Chondrocyte (in vitro differentiated cells): Measurements from ENCODE around the gene TLCD3B. TPM values are rescaled to one million over a fixed set of nuclear protein-coding genes. Genes with fewer than 3 reads are reported as not detected.

Experiments
- DNase-seq: peaks from one replicate; pipeline ENCODE4 v3.0.0; 2021; ENCODE audit warnings: mixed read lengths, low spot score
- H3K27ac Mint-ChIP-seq: one replicate; pipeline ENCODE4 v1.8.0; 2021; ENCODE audit warnings: mild to moderate bottlenecking, moderate library complexity, mixed read lengths; ENCODE audit not compliant: unreplicated experiment
- H3K27me3 Mint-ChIP-seq: 2 replicates; pipeline ENCODE4 v1.8.0; 2021; ENCODE audit warnings: low read depth, mixed read lengths
- H3K36me3 Mint-ChIP-seq: 2 replicates; pipeline ENCODE4 v1.8.0; 2021; ENCODE audit warnings: low read depth, mixed read lengths
- H3K4me1 Mint-ChIP-seq: 2 replicates; pipeline ENCODE4 v1.8.0; 2021; ENCODE audit warnings: low read depth, mild to moderate bottlenecking, mixed read lengths
- H3K4me3 Mint-ChIP-seq: one replicate; pipeline ENCODE4 v1.8.0; 2021; ENCODE audit warnings: mild to moderate bottlenecking, moderate library complexity, mixed read lengths; ENCODE audit not compliant: unreplicated experiment
- H3K9me3 Mint-ChIP-seq: 2 replicates; pipeline ENCODE4 v1.8.0; 2021; ENCODE audit warnings: low read depth, mixed read lengths
- CTCF ChIP-seq: fragments of 200-600 bp; sonication (generic); IDR thresholded peaks from 2 replicates; pipeline ENCODE4 v1.5.0; 2021; ENCODE audit warnings: antibody characterized with exemption, mild to moderate bottlenecking, moderate library complexity
- total RNA-seq: library from RNA; stranded (reverse); gene quantifications from 3 replicates; pipeline ENCODE4 v1.2.1, GENCODE V29; 2021

TLCD3B gene
- total RNA-seq, 1 donor from 2014 or later, result 0.77 TPM

DNA sequence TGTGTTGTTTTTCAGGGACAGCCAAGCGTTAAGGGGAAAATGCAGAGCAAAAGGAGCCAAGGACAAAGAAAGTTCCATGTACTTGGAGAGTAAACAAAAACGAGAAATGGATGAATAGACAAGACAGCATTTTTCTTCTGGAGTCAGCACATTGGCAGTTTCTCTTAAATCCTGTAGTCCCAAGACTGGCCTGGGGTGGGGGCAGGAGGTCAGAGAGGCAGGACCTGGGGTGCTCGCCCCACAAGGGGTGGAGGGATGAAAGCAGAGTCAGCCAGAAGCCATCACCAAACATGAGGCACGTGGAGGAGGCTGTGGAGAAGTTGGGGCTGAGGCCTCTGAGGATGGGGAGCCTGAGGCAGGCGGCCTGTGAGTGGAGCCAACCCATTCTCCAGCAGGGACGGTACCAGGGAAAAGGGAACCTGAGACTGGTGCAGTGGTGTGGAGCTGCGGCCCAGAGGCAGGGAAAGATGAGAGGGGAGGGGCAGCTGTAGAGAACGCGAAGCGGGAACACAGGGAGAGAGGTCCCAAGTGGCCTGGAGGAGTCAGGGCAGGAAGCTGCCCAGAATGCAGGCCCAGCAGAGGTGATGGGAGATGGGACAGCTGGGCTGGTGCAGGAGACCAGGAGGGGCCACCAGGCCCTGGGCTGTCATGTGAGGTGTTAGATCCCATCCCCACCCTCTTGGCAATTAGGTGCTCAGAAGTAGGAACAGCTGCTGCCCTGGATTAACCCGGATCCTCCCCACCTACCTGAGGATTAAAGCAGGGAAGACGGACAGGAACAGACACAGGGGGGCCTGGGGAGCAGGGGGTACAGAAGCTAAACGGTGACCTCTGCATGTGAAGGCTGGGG lies 3.3 kb downstream of the TLCD3B start:
- no peak overlapping the region for H3K27ac Mint-ChIP-seq
- DNase-seq, result no peak
- no peaks in the 10 kb centered on the region for H3K9me3 Mint-ChIP-seq
- H3K27me3 Mint-ChIP-seq, result peaks cover 42% of the 10 kb centered on the region
- no peak overlapping the region for H3K4me3 Mint-ChIP-seq
- no peak for TF ChIP-seq CTCF
- no peaks in the 10 kb centered on the region for H3K36me3 Mint-ChIP-seq
- peaks cover 3% of the 10 kb centered on the region for H3K4me1 Mint-ChIP-seq

GRCh38 chr16:30026449-30026848 lies 4.6 kb downstream of the TLCD3B start:
- H3K27me3 Mint-ChIP-seq, result peaks cover 35% of the 10 kb centered on the region
- no peaks in the 10 kb centered on the region for H3K4me1 Mint-ChIP-seq
- no peak for TF ChIP-seq CTCF
- no peak overlapping the region for H3K4me3 Mint-ChIP-seq
- H3K27ac Mint-ChIP-seq, result no peak overlapping the region
- no peaks in the 10 kb centered on the region for H3K9me3 Mint-ChIP-seq
- no peaks in the 10 kb centered on the region for H3K36me3 Mint-ChIP-seq
- no peak for DNase-seq

- no peaks in the 10 kb centered on the region for H3K36me3 Mint-ChIP-seq
- H3K27me3 Mint-ChIP-seq, result peaks cover 34% of the 10 kb centered on the region
- H3K9me3 Mint-ChIP-seq, result no peaks in the 10 kb centered on the region
- no peak overlapping the region for H3K4me3 Mint-ChIP-seq
- peaks cover 5% of the 10 kb centered on the region for H3K4me1 Mint-ChIP-seq
- no peak for TF ChIP-seq CTCF
- DNase-seq, result no peak
- H3K27ac Mint-ChIP-seq, result no peak overlapping the region
Measured at GRCh38 chr16:30025574-30025973, 5.5 kb downstream of the TLCD3B start.

DNA sequence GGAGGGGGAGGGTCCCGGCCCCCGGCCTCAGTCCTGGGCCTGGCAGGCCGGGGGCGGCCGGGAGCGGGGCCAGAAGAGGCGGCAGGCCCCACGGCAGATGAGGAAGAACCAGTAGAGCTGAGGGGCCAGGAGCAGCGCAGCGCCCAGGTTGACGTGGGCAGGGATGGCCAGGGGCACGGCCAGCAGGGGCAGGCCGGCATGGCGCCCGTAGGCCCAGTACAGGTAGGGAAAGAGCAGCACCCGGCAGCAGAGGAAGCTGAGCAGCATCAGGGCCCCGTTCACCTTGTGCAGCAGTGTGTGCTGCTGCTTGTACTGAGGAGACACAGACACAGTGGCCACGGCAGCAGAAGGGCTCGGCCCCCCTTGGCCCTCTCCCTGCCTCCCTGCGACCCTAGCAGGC lies 5.9 kb downstream of the TLCD3B start:
- H3K4me1 Mint-ChIP-seq, result peaks cover 5% of the 10 kb centered on the region
- no peaks in the 10 kb centered on the region for H3K9me3 Mint-ChIP-seq
- no peak for DNase-seq
- no peak overlapping the region for H3K27ac Mint-ChIP-seq
- no peak overlapping the region for H3K4me3 Mint-ChIP-seq
- peaks cover 32% of the 10 kb centered on the region for H3K27me3 Mint-ChIP-seq
- no peak for TF ChIP-seq CTCF
- H3K36me3 Mint-ChIP-seq, result no peaks in the 10 kb centered on the region

- Mint-ChIP-seq H3K36me3 (no peaks in the 10 kb centered on the region), H3K9me3 (no peaks in the 10 kb centered on the region), H3K4me3 (no peak overlapping the region), H3K4me1 (peaks cover 5% of the 10 kb centered on the region), H3K27me3 (peaks cover 24% of the 10 kb centered on the region), H3K27ac (no peak overlapping the region)
- DNase-seq, result no peak
- TF ChIP-seq CTCF, result no peak
Measured at GRCh38 chr16:30024451-30024850, 6.6 kb downstream of the TLCD3B start.
